NCI-H2107 treated with DMSO at 0.1 percent for 48 hours (cell line): Measurements from ENCODE around the gene SCN4B.

Source experiments
- DNase-seq: peaks from one replicate; lab custom pipeline; 2025; ENCODE audit not compliant: unreplicated experiment; lab: John Stamatoyannopoulos, UW

The SCN4B gene

GRCh38 chr11:118153516-118153915 is 893 bp upstream of the SCN4B start:
- no peak for DNase-seq

DNA sequence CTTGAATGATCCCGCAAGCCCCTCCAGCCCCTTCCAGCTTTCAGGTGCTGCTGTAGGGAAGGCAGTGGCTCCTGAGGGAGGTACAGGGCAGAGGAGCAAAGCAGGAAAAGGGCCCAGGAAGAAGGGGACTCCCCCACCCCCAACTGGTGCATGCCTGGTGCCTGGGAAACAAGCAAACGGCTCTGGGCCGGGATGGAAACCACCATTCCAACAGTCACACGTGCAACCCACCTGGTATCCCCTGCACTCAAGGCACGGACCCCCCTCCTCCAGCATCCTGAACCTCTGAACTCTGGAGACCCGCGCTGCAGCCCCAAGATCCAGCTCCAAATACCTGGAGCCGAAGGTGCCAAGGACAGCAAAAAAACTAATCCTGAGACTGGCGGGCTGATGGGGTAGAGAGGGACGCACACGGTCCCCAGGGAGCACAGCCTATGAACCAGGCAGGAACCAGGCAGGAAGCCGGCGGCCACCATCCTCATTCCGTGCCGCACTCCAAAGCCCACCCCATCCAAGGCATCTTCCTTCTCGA is 537 bp downstream of the SCN4B start:
- no peak for DNase-seq

DNA sequence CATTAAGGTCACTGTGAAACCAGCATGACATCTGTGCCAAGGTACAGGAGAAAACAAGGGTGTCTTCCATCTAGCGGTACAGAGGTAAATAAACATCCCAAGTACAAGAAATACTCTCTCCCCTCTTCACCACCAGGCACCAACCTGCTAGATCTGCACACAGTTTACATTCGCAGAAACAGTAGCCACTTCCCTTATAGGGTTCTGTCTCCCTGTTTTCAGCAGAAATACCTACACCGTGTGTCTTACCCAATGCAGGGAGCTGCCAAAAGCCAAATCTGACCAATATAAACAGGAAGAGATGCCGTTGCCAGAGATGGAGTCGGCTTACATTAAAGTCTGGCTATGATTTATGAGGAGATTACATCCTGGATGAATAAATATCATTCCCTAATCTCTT is 1.2 kb downstream of the SCN4B start:
- DNase-seq: no peak

- no peak for DNase-seq
Observed at GRCh38 chr11:118149493-118149892, 3.1 kb downstream of the SCN4B start.

DNA sequence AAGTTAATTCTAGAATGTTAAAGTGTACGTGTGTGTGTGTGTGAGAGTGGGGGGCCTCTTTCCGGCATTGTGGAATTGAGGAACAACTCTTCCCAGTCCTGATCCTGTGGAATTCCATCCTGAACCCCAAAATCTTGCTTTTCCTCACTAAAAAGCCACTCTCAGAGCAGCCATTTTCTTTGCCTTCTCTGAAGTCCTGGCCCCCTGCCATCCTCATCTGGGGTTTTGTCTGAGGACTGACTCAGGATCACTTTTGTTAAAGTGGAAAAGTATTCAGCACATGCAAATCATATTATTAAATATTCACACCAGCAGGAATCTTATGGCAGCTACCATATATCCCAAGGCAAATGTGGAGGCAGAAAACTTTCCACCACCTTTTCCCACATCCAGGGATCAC is 3.8 kb downstream of the SCN4B start:
- no peak for DNase-seq

- DNase-seq: no peak
Observed at GRCh38 chr11:118148240-118148639, 4.4 kb downstream of the SCN4B start.

DNA sequence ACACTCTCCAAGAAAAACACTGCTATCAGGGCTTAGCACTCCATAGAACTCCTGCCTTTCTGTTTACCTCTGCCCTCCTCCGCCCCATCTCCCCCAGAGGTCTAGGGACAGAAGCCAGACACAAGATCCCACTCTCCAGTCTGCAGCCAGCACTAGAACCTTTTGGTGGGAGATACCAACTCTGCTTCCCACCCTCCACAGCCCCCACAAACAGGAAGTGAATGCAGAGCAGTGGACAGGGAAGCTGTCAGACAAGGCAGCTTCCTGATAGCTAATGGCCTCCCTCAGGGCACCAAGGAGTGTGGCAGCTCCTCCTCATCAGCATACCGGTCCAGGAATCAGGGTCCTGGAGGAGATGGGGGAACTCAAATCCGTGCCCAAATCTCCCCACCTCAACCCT is 5.1 kb downstream of the SCN4B start:
- no peak for DNase-seq

GRCh38 chr11:118146554-118146953 is 6.1 kb downstream of the SCN4B start:
- no peak for DNase-seq

GRCh38 chr11:118145285-118146227 is 7.1 kb downstream of the SCN4B start:
- DNase-seq: peak; percentile 87

- no peak for DNase-seq
Observed at GRCh38 chr11:118144301-118145268, 8.0 kb downstream of the SCN4B start.

GRCh38 chr11:118143661-118144185 is 8.9 kb downstream of the SCN4B start:
- no peak for DNase-seq

DNA sequence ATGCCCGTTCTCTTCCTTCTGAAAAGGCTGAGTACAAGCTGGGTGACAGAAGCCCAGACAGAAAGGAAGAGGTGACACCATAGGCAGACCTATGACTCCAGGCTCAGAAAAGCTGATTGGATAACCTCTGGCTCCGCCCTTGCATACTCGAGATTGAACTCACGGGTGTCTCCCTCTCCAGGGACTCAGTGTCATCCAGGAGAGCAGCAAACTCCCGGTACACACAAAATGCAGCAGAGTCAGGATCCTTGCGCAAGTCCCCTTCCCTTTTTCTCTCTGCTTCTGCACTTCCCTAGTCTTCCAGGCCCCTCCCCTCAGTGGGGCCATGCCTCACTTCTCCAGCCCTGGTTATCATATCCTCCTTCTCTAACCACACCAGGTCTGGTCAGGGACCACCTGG is 9.8 kb downstream of the SCN4B start:
- DNase-seq: no peak

- no peak for DNase-seq
Observed at GRCh38 chr11:118142081-118142480, 10.5 kb downstream of the SCN4B start.

GRCh38 chr11:118139578-118139977 is 13.0 kb downstream of the SCN4B start:
- no peak for DNase-seq

DNA sequence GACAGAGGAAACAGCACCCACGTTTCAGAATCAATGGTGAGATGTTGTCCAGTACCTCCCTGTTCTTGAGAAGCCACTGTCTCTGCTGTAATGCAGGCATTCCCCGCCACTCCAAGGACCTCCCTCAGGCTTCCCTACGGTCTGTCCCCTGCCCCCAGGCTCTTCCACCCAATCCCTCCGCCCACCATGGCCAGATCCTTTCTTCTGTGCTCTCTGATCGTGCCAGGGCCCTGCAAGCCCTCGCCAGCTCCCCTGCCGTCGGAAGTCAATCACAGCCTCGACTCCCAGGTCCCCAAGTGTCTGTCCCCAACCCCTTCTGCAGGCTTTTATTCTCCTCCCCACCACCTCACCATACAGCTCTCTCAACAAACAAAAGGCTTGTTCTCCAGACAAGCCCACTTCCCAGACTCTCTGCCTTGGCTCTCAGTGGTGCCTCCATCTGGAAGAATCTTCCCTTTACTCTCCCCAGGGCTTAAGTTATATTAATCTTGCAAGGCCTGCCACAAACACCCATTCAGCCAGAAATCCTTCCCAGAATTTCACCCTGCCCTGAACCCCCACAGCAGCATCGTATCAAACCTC is 13.7 kb downstream of the SCN4B start:
- DNase-seq: no peak

- DNase-seq: no peak
Observed at GRCh38 chr11:118136801-118137200, 15.8 kb downstream of the SCN4B start.

DNA sequence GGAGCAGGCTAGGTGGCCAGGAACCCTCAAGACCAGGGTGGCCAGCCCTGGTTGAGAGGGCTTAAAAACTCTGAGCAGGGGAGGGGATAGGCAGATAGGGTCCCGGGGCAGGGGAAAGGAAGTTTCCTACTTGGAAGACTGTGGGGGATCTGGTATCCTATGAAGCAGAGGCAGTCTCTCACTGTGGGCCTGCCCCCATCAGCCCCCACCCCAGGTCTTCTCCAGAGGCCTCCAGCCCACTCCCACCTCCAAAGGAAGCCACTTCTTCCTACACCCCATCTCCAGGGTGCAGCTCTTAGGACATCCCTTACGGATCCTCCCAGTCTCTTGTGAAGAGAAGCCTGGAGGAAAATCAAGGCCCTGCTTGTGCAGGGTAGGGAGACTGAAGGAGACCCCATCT is 16.3 kb downstream of the SCN4B start:
- no peak for DNase-seq

GRCh38 chr11:118135796-118136165 is 16.8 kb downstream of the SCN4B start:
- no peak for DNase-seq

GRCh38 chr11:118135051-118135795 is 17.4 kb downstream of the SCN4B start:
- DNase-seq: no peak

DNA sequence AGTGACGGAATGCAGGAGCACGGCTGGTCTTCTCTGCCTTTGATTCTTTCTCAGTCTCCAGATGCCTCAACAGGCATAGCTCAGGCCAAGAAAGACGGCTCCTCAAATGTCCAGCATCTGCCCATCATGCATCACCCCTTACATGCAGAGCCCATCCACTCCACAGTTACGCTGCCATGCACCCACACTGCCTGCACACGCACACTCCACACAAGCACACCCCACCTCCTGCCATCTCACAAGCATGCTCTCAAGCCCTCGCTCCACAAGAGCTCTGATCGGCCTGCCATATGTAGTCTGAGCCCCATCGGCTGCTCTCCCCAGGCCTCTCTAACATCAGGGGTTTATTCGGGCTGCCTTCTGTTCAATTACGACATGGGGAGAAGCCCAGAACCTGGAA is 18.8 kb downstream of the SCN4B start:
- DNase-seq: no peak
